ENCODE results near the gene GALNT10.

Gene GALNT10

DNA sequence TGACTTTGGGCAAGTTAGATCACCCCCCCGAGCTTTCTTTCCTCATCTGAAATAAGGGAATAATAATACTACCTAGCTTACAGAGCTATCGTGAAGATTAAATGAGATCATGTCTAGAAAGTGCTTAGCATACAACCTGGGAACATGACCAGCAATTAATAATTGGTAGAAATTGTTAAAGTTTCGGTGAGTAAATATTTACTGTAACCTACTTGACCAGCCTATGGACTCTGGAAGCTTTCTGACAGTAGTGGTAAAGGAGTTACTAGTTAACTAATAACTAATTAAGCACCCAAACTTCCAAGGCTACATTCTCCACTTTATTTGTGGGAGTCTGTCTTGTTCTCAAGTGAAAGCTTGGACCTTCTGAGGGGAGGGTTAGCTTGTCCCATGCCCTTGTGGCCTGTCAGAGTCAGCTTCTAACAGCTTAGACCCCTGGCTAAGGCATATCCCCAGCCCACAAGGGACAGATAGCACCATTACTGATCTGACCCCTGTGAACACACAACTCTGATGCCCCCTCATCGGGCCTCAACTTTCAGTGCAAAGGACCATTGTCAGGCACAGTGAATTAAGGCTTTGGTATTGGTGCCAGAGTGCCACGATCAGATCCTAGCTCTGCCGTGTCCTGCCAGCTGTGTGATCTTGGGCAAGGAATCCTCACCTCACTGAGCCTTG lies 196.6 kb downstream of the GALNT10 start:
- DNase-seq, result no peak

DNA sequence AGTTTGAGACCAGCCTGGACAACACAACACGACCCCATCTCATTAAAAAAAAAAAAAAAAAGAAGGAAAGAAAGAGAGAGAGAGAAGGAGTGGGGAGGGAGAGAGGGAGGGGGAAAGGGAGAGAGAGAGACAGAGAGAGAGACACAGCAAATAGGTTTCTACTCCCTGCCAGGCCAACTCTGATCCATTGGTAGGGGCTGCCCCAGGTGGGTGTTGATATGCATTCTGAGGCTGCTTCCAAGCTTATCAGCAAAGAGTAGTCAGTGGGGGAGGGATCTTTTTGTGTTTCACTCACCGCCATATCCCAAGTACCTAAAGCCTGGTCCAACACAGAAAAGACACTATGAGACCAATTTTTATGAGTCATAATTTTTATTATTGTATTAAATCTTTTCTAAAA lies 198.3 kb downstream of the GALNT10 start:
- DNase-seq, result no peak

DNA sequence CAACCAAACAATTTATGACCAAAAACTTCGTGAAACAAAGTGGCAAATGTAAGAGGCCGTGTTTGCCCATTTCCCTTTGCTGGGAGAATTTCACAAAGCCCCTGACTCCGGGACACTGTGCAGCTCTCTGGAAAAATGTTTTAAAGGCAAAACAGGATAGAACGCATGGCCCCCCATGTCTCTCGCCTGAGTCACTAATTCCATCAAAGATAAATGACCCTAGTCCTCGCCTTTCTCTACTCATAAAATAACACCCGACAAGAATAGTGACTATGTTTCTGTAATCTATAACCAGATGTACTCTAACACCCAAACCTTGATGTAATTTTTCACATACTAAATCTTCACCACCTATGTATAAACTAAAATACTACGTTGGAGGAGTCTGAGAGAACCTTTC lies 199.6 kb downstream of the GALNT10 start:
- DNase-seq, result no peak

DNA sequence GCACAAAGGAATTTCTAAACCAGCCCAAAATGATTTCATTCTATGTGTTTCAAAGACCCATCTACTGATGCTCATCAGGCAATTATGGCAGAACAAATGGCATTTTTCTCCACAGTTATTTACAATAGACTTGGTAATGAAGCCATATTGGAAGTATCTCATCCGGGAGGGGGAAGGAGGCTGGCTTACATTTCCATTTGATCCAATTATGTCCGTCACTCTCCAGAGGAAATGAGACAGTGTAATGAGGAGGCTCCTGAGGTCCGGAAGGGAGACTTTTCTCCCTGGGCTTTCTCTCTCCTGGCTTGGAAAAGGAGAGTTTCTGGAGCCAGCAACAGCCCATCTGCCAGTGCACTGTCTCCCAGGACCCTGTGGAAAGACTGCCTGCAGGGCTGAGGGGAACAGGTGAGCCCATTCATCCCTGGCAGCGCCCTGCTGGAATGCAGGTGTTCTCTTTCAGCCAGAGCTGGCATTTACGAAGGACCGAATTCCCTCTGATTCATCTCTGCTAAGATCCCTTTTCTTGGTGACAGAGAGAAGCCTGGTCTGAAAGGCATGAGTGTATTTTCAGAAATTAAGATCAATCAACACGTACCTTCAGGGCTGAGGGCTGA lies 200.3 kb downstream of the GALNT10 start:
- no peak for DNase-seq

DNA sequence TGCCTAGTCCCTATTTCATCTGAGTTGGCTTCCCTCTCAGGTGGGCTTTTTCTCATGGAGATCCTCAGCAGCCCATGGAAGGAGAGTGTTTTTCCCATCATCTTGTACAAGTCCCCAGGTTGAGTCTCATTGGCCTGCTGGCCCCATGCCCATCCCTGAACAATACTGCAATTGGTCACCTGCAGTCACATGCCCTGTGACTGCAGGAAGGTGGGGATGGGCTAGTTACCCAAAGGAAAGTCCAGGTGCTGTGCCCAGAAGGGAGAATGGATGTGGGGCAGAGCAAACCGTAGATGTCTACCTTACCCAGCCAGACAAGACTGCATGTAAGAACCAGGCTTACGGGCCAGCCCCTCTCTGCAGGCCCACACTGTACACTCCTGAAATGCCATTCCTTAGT lies 201.3 kb downstream of the GALNT10 start:
- no peak for DNase-seq

DNA sequence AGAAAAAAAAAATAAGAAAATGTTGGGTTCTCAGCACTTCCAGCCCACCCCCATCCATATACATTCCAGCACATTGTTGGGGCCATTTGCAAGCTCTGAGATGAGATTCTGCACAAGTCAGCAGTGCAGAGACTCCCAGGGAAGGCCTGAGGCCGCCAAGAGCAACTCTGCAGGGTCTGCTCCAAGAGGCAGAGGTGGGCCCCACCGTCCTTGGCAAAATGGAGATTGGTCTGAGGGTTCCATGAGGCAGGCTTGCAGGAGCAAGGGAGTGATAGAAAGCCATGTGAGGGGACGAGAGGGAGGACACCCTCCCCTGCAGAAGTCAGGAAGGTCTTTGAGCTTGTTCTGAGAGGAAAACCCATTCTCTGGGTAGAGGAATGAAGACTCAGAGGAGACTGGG lies 203.3 kb downstream of the GALNT10 start:
- DNase-seq, result no peak

DNA sequence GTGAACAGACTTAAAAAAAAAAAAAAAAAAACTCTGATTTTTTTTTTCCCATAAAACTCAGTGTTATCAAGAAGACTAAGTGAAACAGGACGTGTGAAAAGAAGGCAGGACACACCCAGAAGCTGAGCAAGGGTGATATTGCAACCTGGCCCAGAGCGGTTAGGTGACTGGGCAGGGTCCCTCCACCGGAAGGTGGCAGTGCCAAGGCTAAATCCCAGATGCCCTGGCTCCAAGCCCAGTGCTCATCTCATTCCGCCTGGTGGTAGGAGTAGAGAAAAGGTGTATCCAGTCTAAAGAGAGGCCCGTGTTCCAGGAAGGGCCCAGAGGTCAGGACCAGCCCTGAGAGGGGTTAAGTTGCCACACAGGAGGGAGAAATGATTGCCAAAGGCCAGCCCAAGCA lies 203.8 kb downstream of the GALNT10 start:
- DNase-seq, result no peak

DNA sequence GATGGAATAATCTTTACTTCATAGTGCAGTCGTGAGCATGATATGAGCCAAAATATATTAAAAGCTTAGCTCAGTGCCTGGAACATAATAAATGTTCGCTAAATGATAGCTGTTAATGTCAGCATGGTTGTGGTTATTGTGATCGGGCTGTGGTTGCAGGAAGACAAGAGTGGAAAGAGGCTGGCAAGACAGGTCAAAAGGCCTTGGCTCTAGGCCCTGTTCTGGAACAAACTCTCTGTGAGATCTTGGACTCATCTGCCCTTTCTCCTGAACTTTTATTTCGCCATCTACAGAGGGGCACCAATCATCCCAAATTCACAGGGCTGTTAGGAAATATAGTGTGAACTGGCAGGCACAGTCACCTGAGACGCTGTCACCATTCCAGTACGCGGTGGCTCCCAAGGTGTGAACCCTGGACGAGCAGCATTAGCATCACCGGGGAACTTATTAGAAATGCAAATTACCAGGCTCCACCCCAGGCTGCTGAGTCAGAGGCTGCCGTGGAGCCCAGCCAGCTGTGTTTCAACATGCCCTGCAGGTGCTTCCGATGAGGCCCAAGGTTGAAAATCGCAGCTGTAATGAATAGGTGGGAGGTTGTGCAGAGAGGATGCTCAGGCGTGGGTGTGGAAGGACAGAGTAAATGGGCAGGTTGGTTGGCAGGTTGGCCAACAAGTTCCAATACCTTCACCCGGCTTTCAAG lies 205.0 kb downstream of the GALNT10 start:
- DNase-seq, result peak; percentile 84

DNA sequence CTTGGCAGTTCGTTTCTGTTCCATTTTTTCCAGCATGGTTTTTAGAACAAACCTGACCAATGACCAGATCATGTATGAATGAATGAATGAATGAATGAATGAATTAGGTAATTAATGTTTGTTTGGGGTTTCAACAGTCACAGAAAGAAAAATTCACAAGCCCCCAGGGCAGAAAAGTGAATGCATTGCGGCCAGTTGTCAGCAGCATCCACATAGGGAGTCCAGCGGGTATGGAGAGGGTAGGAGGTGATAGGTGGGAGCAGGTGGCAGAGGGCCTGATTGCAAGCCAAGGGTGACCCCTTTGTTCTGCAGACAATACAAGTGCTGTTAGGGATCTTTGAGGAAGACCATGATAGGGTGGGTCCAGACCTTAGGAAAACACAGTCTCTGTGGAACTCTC lies 205.6 kb downstream of the GALNT10 start:
- DNase-seq, result no peak

DNA sequence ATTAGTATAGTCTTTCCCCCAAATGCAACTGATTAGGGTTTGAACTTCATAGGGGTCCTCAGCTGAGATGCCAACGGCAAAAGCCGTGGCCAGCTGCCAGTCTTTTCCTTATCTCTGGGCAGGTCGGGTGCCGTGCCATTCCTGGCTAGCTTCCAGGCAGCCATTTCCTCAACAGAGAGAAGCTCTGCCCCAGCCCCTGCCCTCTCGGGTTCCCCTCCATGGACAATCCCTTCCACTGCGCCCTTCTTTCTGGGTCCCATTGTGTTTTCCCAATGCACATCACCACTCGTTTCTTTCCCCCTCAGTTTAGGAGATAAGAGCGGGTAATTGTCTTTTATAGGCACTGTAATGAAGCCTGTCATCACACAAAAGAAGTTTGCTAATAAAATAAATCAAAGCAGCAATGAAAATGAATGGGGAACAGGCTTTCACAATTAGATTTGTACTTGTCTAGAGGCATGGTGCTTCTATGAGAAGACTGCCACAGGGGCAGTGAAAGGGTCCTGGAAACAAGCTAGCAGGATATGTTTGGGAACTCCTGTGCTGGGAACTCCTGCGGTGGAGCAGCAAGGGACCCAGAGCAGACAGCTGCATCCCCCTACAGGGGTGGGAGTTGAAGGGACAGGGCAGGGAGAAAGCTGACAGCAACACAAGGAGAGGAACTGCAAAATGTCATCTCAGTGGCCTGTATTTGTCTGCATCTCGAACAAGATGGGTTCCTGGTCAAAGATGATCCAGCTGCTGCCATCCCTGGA lies 207.3 kb downstream of the GALNT10 start:
- no peak for DNase-seq

DNA sequence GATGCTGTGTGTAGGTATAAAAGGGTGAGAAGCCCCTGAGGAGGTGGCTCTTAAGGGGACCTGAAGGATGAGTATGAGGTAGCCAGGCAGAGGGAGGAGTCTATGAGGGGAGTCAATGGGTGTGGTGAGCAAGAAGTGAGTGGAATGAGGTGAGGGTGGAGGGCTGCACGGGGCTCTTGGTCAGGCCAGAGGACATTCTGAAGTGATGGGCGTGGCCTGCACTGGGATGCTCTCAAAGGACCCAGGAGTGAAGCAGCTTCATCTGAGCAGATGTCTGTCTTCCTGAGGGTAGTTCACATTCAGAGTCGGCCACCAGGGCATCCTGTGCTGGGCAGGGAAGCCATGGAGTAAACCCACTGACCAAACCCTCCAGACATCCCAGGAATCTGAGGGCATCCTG lies 210.1 kb downstream of the GALNT10 start:
- DNase-seq, result no peak

DNA sequence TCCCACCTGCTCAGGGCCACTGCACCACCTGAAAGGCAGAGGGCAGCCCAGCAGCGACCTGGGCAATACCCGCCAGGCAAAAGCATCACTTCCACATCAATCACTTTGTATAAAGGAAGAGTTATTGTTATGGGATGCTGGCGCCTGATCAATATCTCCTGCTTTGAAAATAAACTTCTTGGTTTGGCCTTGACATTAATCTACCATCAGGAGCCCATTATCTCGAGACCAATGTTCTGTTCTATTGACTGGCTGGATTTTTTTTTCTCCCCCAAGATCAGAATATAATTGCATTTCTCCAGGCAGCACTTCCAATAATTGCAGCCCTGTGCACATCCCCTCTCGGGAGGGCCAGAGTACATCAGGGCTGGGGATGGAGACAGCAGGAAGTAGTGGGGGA lies 210.8 kb downstream of the GALNT10 start:
- no peak for DNase-seq

DNA sequence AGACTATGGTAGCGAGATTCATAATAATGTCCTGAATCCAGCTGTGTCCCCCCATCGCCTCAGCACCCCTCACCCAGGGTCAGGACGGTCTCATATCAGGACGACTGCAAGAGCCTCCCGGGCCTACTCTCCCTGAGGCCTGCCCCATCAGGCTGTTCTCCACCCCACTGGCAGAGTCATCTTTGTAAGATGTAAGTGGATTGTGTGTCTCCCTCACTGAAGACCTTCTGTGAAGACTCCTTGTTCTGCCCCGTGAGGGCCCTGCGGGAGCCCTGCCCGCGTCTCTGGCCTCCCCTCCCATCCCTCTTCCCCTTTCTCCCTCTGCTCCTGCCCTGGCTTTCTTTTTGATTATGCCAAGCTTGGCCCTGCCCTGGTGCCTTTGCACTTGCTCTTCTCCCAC lies 211.4 kb downstream of the GALNT10 start:
- DNase-seq, result no peak

DNA sequence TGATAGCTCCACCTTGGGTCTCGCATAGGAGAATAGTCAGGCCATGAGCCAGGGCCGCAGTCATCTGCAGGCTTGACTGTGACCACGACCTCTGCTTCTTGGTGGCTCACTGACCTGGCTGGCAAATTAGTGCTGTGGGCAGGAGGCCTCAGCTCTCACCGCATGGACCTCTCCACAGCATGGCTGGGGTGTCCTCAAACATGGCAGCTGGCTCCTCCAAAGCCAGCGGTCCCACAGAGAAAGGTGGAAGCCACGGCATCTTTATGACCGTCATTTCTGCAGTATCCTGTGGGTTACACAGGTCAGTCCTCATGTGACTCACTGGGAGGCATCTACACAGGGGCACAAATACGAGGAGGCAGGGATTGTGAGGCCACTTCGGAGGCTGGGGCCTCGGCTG lies 212.1 kb downstream of the GALNT10 start:
- no peak for DNase-seq

DNA sequence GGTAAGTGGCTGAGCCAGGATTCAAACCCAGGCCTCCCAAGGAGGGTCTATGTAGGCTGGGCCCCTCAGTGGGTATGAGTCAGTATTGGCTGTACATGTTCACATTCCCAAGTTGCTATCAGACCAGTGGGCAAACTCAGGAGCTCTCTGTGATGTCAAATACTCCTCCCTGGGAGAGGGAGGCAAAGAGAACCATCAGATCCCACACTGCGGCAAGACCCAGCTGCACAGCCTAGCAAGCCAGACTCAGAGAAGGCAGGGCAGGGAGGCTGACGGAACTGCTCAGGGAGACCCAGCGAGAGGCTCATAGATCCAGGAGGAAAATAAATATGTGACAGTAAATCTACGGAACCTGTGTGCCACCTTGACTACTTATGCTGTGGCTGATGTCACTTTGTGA lies 212.7 kb downstream of the GALNT10 start:
- DNase-seq, result no peak

DNA sequence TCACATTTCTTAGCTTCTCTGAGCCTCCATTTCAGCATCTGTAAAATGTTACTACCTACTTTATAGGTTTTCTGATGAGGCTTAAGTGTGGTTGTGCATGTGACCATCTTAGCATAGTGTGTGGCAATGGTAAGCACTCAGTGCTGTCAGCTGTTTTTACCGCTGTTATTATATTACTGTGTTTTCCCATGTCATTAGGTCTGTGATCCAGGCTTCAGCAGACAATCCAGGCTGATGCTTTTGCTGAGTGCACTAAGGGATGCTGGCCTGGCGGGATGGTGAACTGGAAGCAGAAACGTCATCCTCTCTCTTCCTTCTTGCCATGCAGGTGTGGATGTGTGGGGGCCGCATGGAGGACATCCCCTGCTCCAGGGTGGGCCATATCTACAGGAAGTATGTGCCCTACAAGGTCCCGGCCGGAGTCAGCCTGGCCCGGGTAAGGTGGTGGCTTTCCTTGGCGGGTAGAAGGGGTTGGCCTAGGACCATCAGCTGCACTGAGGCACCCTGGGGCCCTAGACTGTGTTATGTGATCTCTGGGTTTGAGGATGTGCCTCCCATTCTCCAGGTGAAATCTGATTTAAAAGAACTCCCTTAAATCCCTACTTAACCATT lies 213.3 kb downstream of the GALNT10 start:
- no peak for DNase-seq

DNA sequence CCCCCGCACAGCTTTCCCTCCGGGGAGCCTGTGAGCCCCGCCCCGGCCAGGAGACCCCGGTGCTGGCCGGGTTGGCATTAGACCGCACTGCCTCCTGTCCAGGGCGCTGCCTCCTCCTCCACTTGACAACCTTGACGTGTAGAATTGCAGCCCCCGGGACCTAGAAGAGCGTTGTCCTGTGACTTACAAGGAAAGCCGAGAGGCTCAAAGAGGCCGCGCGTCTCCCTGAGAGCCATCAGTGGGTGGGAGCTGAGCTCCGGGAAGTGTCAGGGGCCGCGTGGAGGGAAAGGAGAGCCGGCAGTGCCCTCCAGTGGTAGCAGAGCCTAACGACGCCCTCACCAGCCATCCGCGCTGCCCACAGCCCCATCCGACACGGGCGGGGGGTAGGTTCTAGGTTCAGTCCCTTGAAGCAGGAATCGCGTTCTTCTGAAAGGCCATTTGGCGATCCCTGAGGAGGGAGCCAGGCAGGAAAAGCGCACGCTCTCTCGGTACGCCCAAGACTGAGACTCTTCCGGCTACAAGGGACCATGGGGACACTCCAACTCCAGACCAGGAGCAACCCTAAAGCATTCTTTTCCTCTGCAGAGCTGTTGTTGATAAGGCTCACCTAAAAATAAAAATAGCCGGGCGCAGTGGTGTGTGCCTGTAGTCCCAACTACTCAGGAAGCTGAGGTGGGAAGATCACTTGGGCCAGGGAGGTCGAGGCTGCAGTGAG lies 214.7 kb downstream of the GALNT10 start:
- peak; percentile 34 for DNase-seq

DNA sequence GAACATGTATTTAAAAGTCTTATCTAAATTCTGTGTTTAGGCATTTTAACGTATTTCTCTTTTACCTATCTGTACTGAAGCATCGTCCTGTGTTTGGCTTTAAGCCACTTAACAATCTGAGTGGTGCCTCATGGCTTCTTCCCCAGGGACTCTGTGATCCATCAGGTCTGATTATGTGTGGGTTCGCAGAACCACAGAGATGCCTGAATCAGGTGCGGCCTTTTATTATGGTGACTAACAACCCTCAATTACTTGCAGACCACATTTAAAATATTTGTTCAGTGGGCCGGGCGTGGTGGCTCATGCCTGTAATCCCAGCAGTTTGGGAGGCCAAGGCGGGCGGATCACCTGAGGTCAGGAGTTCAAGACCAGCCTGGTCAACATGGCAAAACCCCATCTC lies 215.7 kb downstream of the GALNT10 start:
- no peak for DNase-seq

DNA sequence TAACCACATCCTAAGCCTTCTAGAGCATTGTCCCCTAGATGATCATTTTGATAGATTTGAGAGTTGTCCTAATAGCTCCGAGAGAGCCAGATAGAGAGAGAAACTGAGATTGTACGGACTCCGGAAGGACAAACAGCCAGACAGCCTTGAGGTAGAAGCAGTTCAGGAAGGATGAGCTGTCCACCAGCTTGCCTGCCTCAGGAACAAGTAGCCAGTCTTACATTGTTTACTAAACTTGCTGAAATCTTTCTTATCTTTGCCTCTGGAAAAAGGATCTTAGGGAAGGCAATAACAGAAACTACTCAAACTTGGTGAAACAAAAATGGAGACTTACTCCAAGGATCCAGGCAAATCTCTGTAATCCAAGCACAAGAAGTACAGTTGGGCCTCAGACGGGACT lies 216.3 kb downstream of the GALNT10 start:
- no peak for DNase-seq

DNA sequence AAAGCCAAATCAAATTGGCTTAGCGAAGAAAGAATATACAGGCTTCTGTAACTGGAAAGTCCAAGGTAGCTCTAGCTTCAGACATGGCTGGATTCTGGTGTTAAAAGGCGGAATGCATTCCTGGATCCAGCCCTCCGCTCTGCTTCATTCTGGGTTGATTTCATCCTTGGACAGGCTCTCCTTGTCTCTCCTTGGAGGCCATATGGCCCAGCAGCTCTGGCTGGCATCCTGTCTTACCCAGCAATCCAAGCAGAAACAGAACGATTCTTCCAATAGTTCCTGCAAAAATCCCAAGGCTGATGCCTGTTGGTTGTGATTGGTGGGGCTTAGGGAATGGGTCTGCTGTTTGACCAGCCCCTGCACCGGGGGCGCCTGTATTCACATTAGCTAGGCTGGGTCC lies 218.3 kb downstream of the GALNT10 start:
- DNase-seq, result no peak

DNA sequence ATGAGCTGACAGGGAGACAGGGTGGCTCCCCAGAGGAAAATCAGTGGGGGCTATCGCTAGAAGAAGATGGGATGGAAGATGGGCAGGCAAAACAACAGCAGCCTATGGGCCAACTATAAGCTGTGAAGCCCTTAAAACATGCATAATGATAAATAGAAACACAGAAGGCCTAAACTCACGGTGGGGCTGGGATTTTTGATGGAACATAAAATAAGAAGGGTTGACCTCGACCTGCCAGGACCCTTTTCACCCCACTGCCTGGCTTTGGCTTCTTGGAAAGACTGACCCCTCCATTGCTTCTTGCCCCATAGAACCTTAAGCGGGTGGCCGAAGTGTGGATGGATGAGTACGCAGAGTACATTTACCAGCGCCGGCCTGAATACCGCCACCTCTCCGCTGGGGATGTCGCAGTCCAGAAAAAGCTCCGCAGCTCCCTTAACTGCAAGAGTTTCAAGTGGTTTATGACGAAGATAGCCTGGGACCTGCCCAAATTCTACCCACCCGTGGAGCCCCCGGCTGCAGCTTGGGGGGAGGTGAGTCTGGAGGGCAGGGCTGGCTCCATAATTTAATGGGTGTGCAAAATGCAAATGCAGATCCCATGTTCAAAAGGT lies 218.8 kb downstream of the GALNT10 start:
- DNase-seq, result no peak

DNA sequence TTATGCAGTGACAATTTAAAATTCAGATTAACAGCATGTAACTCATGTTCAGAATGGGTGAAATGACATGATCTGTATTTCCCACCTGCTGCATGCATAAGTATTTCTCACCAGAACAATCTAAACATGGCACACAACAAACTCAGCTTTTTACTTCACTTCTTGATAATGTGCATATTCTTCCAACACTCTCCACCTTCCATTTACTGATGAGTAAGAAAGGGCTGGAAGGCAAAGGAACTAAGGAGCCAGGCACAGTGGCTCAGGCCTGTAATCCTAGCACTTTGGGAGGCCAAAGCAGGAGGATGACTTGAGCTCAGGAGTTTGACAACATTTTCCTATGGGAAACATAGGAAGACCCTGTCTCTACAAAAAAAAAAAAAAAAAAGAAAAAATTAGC lies 219.5 kb downstream of the GALNT10 start:
- no peak for DNase-seq

All from NCI-H526 treated with DMSO at 0.1 percent for 48 hours (cell line).